H4 (cell line): Measurements from ENCODE around the gene TSC22D1. TPM values are rescaled to one million over a fixed set of nuclear protein-coding genes. Genes with fewer than 3 reads are reported as not detected.

ENCODE experiments used
- DNase-seq: peaks from one replicate; pipeline ENCODE4 v3.0.0-alpha.2; 2015; ENCODE audit warnings: low spot score
- total RNA-seq: library from RNA; depleted of rRNA; stranded (reverse); fragments of >200 nt; shearing (Covaris generic); gene quantifications from 2 replicates; pipeline ENCODE4 v1.2.3, GENCODE V29; 2014

TSC22D1 gene
- total RNA-seq, 1 experiment from 2014 or later: 35.9 TPM

DNA sequence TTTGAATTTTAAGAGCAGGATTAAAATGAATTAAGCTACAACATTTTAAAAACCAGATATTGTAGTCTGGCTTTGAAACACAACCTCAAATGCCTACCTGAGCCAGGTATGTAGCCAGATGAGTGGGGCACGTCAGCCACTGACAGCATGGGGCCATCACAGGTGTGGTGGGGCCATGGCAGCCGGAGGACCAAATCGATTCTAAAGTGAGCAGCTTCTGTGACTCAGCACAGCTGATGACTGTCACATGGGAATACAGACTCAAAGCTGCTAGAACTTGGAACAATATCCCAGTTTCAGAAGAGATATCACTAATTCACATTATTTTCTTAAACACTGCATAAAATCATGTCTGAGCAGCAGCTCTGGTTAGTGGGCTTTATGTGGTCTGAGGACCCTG, 149.7 kb downstream of the TSC22D1 start:
- DNase-seq: no peak

DNA sequence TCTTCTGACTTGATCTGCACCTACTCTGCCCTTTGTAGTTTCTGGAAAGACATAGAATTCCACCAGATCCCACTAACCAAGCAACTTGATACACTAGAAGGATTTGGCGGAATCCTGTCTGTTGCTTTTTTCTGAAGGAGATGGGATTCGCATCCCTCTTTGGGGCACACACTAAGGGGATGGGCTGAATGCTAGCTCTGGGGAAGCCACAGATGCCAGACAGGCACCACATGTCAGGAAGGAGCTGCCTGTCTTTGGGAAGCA, 150.4 kb downstream of the TSC22D1 start:
- no peak for DNase-seq

DNA sequence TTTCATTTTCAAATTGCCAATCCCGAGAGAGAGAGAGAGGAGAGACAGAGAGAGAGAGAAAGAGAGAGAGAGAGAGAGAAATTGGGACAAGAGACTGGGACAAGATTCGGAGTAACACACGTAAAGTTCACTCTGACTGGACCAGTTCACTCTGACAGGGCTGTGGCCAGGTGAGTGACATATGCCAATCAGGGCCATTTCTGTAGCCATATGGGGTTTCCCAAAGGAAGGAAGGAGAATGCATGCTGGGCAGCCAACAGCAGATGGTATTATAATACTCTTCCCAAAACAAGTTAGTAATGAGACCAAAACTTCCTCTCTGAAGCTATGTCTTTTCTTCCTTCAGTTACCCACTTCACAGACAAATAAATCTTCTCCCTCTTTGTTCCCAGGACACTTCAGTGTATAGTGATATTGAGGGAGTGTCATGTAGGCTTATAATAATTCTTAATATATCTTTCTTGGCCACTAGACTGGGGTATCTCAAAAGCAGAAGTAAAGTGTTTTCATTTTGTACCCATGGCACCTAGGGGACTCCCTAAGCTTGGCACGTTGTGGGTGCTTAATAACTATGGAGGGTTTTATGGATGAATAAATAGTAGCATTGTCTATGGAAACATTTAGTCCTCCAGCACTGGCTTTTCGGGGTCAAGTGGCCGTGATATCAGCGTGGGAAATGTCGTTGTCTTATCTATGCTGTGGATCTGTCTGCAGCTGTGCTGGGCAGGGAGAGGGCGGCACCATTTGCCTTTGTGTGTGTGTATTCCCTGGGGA, 150.9 kb downstream of the TSC22D1 start:
- no peak for DNase-seq

DNA sequence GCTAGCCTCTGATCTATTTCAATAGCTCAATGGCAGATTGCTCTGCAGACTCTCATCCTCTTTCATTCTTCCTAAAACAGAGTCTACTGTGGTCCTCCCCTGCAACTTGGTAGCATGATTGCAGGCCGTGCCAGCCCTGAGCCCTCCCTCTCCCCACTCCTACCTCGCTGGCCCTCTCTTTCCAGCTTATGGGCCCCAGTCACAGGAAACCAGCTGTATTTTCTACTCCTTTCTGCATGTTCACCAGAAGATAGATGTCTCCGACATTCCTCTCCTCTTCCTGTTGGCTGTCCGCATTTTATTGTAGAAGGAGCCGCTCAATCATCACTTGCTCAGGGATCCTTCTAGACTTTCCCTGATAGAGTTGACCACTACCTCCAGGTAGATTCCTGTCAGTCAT, 152.3 kb downstream of the TSC22D1 start:
- no peak for DNase-seq

DNA sequence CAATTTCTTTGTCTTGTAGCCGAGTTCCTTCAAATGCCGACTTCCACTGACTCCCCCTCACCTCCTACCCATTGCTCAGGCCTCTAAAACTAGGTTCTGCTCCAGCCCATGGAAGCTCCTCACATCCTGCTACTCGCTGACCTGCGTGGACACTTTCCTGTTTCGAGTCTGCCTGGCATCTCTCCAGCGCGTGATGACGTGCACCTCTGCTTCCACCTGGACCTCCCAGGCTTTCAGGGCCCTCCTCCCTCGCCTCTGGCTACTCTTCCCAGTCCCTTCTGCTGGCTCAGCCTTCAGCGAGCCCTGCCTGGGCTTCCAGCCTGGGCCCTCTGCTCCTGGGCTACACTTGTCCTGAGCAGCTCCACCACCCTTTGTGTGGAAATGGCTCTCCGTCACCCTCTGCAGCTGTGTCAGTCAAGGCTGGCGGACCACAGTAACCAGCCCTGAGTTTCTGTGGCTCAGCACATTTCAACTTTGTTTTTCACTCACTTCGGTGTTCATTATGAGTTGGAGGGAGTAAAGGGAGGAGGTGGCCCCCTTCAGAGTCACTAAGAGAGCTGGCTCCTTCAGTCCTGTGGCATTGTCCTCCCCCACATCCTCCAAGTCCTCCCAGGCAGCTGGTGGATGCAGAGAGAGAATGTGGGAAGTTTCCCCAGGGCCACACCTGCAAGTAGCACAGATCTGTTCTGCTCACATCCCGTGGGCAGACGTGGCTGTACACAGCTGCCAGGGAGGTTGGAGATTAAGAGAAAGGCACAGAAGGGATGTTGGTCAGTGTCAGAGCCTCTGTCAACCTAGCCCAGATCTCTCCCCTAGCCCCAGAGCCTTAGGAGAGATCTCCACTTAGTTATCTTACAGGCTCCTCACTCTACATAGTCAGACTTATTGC, 153.1 kb downstream of the TSC22D1 start:
- DNase-seq: no peak

DNA sequence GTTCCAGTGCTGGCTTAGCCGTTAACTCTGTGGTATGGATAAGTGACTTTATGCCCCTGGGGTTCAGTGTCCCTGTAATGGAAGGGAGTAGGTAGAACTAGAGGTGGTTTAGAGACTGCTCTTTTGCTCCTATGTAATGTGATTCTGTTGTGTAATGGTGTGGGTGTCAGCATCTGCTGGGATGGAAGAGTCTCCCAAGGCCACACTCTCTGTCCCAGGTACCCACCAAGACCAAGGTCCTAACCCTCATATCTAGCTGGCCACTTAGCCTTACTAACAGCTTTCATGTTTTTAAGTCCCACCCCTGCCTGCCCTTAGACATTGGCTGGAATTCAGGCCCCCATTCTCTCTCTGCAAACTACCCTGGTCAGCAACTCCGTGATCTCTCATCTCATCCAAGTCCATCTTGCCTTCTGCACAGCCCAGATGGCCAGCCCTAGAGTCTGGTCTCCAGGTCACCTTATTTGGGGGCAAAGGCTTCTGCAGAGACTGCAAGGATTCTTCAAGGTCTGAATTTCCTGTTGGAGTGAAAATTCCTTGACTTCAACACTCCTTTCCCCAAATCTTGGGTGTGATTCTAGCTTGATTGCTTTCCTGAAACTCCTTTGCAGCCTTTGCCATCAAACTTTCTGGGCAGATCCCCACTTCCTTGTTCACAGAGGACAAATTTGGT, 154.1 kb downstream of the TSC22D1 start:
- no peak for DNase-seq

DNA sequence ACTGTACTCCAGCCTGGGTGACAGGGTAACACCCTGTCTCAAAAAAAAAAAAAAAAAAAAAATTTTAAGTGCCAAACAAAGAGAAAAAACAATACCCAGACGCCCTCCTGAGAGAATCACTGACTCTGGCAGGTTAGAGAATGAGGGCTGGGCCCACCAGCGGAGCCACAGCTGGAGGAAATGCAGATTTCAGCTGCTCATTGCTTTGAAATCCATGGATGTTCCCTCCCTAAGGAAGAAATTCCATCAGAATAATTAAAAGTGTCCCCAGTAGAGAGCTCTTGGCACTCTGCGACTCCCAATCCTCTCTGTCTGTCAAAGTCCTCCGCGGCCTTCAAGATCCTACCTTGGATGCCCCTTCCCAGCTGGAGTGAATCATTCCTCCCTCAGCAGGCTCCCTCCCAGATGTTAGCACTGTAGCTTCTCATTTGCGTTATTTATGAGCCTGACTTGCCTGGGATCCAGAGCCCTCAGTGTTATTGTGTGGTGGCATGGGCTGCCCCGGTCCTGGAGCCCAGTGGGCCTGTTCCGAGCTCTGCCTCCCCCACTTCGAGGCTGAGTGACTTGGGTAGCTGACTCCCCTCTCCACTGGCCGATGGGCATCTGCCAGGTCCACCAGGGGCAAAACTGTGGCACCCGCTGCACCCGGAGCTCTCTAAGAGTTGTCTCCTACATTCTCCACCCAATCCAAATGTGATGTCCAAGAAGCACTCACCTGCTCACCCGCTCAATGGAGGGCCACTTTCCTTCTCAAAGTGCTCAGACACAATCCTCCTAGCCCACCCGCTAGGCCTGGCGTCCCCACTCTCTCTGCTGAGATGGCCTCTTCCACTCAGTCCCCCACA, 155.5 kb downstream of the TSC22D1 start:
- no peak for DNase-seq

DNA sequence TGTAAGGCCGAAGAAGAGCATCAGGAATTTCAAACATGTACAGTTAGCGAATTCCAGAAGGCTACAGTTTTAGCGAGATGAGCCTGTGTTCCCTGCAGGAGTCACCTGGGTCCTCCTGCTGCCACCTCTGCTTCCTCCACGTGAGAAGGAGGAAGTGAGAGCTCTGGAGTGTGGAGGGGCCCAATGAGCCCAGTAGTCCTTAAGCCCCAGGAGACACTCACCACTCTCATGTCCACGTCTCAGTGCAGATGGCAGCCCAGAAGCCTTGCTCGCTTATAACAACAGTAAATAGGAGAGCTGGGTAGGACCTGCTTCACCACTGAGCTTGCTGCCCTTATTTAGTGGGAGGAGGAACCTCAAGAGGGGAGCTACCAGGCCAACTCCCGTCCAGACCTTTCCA, 158.3 kb downstream of the TSC22D1 start:
- DNase-seq: no peak

DNA sequence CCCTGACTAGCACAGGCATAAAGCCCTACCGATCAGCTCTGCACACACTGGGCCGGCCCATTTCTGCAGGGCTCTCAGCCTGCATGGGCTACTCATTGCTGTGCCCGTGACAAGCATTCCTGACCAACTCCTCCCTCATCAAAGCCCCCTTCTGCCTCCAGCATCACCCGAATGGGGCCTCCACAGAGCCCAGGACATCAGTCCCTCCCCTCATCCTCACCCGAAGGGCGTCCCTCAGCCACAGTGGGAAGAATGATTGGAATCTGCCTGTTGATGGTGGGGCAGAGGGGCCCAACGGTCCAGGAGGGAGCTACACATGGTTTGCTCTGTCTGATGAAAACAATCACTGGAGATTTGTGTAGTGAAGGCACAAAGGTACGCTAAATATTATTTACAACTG, 158.7 kb downstream of the TSC22D1 start:
- DNase-seq: no peak

DNA sequence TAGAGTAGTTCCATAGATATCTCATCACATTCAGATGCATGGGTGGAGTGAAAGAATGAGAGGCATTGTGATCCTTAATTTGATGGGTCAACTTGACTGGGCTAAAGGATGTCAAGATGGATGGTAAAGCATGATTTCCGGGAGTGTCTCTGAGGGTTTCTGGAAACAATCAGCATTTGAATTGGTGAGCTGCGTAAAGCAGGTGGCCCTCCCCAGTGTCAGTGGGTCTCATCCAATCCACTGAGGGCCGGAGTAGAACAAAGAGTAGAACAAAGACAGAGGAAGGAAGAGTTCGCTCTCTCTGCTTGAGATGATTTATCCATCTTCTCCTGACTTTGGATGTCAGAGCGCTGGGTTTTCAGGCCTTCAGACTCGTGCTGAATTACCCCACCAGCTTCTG, 159.4 kb downstream of the TSC22D1 start:
- no peak for DNase-seq

DNA sequence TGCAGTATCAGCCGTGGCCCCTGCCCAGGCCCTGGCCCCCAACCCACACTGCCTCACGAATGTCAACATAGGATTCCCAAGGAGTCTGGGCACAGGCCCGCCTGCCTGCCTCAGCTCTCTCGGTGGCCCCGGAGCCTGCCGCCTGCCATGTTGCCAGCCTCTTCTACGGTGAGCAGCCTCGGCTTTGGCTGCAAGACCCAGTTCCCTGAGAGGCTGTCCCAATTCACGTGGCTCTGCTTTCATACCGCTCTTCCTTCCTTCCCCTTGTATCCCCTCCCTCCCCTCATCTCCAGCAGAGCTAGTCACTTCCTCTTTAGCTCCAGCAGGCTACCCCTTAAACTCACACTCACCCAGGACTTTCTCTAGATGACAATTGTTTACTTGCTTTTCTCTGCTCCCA, 159.8 kb downstream of the TSC22D1 start:
- DNase-seq: no peak

DNA sequence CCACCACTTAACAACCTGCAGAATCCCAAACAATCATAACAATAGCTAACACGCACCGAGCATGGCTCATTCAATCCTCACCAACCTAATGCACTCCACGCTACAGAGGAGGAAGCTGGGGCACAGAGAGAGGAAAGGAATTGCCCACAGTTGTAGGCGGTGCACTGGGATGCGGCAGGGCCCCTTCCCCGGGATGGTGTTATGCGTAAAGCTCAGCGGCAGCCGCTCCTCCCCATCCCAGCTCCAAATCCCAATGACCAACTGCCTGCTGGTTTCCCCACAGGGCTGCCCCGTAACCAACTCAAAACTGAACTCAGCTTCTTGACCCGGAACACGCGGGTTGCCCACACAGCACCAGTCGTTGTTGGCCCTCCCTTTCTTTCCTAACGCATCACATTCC, 160.3 kb downstream of the TSC22D1 start:
- no peak for DNase-seq

DNA sequence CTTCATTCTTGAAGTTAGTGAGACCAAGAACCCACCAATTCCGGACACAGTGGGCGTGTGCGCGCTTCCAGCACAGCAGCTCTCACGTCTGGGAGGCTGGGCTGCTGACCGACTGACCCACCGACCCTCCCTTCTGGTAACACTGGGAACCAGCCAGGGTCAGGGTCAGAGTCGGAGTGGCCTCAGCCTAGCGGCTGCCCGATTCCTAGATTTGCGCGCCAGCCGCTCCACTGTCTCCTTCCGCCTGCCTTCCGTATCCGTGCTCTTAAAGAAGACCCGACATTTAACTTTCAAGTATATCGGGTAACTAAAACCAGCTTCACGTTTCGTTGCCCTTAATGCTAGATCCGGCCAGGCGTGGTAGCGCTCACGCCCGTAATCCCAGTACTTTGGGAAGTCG, 161.4 kb downstream of the TSC22D1 start:
- DNase-seq: no peak

DNA sequence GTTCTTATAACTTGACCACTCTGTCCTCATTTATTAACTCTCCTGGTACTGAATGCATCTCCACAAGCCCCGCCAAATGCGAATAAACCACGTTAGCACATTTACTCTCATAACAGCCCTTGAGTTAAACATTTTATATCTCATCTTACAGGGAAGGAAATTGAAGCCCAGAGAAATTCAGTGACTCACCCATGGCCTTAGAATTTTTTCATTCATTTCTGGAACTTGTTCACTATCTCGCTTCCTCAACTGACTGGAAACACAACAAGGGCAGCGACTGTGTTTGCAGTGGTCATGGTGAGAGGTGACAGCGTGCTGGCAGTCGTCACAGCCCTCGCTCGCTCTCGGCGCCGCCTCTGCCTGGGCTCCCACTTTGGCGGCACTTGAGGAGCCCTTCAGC, 163.0 kb downstream of the TSC22D1 start:
- no peak for DNase-seq

DNA sequence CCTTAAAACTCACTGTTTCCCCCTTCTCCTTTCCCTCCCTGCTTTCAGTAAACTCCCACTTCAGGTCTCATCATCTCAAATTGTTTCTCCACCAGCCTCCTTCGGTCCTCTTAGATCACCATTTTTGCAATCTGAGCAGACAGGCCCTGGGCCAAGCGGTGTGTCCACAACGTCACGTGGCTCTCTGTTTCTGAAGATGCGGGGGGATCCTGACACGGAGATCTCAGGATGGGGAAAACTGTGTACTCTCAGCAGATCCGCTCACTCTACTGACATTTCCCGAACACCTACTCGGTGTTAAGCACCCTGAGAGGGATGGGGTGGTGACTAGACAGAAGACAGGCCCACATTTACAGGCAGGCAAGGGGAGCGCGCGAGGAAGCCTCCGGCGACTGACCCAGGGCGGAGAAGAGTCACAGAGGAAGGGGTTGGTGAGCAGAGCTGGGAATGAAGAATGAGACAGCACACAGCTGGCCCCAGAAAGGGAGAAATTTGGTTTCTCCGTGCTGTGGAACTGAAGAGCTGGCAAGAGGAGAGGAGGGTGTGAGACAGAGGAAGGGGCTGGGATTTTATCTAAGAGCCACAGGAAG, 163.7 kb downstream of the TSC22D1 start:
- DNase-seq: no peak

DNA sequence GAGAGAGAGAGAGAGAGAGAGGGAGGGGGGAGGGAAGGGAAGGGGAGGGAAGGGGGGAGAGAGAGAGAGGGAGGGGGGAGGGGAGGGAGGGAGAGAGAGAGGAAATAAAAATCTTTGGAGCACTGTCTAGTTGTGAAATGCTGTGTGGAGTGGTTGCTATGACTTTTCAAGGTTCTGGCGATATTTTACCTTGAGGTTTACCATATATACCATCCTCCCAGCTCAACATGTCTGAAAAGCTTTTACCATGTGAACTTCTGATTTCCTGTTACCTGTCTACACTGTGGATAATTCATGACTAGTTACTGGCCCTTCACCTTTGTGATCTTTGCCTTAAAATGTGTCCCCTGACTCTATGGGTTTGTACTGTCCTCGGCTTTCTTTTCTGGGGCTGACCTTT, 164.3 kb downstream of the TSC22D1 start:
- DNase-seq: no peak

DNA sequence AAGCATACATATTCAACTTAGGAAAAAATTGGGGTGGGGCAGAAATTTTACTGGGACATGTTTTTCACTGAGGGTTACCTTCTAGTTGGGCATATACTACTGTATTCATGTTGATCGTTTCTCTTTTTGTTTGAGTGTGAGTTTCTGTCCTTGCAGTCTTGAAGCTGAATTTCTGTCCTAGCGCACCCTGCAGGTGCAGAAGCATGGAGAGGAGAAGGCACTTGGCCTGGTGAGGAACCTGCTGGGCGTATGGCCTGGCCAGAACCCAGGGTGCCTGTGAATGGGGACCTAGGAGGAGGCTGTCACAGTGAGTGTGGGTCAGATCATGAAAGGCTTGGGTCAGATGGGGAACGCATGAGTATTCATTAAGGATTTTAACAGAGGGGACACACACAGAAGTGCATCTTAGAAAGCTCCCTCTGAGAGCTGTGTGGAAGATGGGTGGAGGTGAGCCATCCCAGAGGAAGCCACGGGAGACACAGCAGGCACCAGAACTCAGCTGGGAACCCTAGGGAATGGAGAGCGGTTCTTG, 165.7 kb downstream of the TSC22D1 start:
- DNase-seq: no peak

DNA sequence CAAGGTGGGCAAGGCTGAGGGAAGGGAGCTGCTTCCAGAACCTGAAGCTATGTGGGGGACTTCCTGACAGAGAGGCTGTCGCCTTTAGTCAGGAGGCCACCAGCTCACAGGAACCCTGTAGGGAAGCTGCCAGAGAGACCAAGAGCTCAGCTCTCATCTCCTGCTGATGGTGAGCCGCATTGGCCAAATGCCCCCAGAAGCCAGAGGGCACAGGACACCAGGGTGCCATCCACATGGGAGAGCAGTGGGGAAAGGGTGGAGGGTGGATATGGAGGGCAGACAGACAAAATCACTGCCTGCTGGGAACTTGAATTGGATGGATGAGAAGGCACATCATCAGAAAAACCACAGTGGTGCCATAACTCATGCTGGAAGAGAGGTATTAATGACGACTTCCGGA, 166.5 kb downstream of the TSC22D1 start:
- DNase-seq: no peak

DNA sequence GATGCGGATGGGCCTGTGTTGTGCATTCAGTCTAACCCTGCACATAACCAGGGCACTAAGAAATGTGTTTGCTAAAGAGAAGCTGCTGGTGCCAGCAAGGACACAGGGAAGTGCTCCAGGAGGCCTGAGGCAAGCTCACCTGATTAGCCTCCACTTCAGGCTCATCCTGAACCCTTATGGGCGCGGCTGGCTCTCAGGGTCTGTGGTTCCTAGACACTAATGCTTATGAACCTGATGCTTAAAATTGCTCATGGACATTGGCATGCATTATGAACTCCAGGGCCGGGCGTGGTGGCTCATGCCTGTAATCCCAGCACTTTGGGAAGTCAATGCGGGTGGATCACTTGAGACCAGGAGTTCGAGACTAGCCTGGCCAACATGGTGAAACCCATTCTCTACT, 168.2 kb downstream of the TSC22D1 start:
- DNase-seq: no peak

DNA sequence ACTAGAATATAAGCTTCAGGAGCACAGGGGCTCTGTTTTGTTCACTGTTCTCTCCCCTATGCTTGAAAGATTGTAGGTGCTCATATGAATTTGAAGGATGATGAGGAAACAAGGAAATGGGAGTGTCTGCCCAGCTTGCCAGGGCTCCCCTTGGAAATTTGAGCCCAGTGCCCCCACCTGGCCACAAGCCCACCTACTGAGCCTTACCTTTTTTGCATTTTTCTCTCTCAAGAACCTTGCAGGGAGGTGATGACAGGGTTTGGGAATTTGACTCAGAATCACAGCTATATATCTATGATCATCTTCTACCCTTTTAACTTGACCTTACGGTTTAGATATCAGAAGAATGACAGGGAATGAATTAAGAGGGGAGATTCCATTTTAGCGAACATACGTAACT, 168.8 kb downstream of the TSC22D1 start:
- no peak for DNase-seq

DNA sequence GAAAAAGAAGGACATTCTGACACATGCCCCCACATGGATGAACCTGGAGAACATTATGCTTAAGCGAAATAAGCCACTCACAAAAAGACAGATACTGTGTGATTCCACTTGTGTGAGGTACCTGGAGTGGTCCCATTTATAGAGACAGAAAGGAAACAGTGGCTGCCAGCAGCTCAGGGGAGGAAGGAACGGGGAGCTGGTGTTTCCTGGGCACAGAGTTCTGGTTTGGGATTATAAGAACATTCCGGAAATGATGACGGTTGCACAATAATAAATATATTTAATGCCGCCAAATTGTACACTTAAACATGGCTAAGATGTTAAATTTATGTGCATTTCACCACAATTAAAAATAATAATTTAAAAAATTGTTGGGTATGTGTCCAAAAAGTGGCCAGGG, 169.5 kb downstream of the TSC22D1 start:
- DNase-seq: no peak
